GM23248 (cell line): ENCODE data around the gene TMEM163.

Experiments used
- EZH2 ChIP-seq: fragments of 200-600 bp; sonication (generic); IDR thresholded peaks from 2 replicates; pipeline ENCODE4 v1.6.1; 2018; ENCODE audit warnings: antibody characterized with exemption, mild to moderate bottlenecking; ENCODE audit not compliant: insufficient read depth, poor library complexity, severe bottlenecking
- EZH2phosphoT487 ChIP-seq: fragments of 200-600 bp; sonication (generic); IDR thresholded peaks from 2 replicates; pipeline ENCODE4 v1.6.1; 2018; ENCODE audit warnings: antibody characterized with exemption, moderate library complexity, mild to moderate bottlenecking, low read depth; ENCODE audit not compliant: insufficient read depth

- TF ChIP-seq EZH2 (no peak), EZH2phosphoT487 (no peak)
Observed at GRCh38 chr2:134443814-134444480, 274.9 kb downstream of the TMEM163 start.
